Adrenal gland (tissue), 5 donors: Measurements from ENCODE around the gene LAMA5.

Source experiments
- POLR2A ChIP-seq, 2 donors: fragments of 450-650 bp; IDR thresholded peaks; one replicate each; pipeline ENCODE4 v1.6.1; 2017; ENCODE audit warnings: antibody characterized with exemption in 2 of 2, mild to moderate bottlenecking in 2 of 2, moderate library complexity in 1 of 2
- TF ChIP-seq, protein P1 (sequence below), 6 experiments: fragments of 450-650 bp in 4 of 6; fragments of 200-600 bp in 2 of 6; sonication (generic) in 1 of 6; IDR thresholded peaks; 1 replicate in 5 of 6; 2 replicates in 1 of 6; pipeline versions ENCODE4 v1.5.1 to v1.8.0; 2016 to 2021; ENCODE audit warnings: antibody characterized with exemption in 6 of 6, mild to moderate bottlenecking in 2 of 6, moderate library complexity in 1 of 6
- donor health status: DM: no; HTN: no; CAD: no.

- TF ChIP-seq, protein P1, sequence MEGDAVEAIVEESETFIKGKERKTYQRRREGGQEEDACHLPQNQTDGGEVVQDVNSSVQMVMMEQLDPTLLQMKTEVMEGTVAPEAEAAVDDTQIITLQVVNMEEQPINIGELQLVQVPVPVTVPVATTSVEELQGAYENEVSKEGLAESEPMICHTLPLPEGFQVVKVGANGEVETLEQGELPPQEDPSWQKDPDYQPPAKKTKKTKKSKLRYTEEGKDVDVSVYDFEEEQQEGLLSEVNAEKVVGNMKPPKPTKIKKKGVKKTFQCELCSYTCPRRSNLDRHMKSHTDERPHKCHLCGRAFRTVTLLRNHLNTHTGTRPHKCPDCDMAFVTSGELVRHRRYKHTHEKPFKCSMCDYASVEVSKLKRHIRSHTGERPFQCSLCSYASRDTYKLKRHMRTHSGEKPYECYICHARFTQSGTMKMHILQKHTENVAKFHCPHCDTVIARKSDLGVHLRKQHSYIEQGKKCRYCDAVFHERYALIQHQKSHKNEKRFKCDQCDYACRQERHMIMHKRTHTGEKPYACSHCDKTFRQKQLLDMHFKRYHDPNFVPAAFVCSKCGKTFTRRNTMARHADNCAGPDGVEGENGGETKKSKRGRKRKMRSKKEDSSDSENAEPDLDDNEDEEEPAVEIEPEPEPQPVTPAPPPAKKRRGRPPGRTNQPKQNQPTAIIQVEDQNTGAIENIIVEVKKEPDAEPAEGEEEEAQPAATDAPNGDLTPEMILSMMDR (IDR thresholded peaks at IDR 0.05) = peak; percentile 78 to 97 (median 96)
- TF ChIP-seq POLR2A (IDR thresholded peaks at IDR 0.05) = peak in 1 of 2 donors; percentile 72
Observed at GRCh38 chr20:62301773-62302340, 65.3 kb downstream of the LAMA5 start.
